SK-N-SH (cell line): ENCODE data around the gene TANK. TPM values are rescaled to one million over a fixed set of nuclear protein-coding genes. Genes with fewer than 3 reads are reported as not detected.

Experiments
- CTCF ChIA-PET: fragments of 300-600, 350-600 bp; formaldehyde crosslinking; extraction: SDS; loops from one replicate; lab custom pipeline; 2021; lab: Yijun Ruan, JAX
- POLR2A ChIA-PET: fragments of 350-600 bp; sonication (Branson Sonifier 250); formaldehyde crosslinking; extraction: SDS; loops from one replicate; lab custom pipeline; 2020; ENCODE audit warnings: antibody characterized with exemption, inconsistent platforms; lab: Yijun Ruan, JAX
- DNase-seq: peaks from one replicate; pipeline ENCODE4 v3.0.0; 2012
- H2AFZ ChIP-seq: fragments of 200-600 bp; sonication (generic); 2 replicates; pipeline ENCODE4 v1.8.1; 2016; ENCODE audit warnings: antibody characterized with exemption, mild to moderate bottlenecking, low read depth
- H3F3A ChIP-seq: fragments of 200-600 bp; sonication (generic); replicated peaks from 2 replicates; pipeline ENCODE3; 2016; ENCODE audit warnings: antibody characterized with exemption, mild to moderate bottlenecking; ENCODE audit not compliant: insufficient read depth
- H3K27ac ChIP-seq, 2 experiments: fragments of 200-500 bp in 1 of 2; fragments of 200-600 bp in 1 of 2; sonication (Bioruptor generic) in 1 of 2; sonication (generic), shearing (Covaris generic) in 1 of 2; 2 replicates each; pipeline versions ENCODE4 v1.5.1 to v1.6.1; 2014 to 2016; ENCODE audit warnings: low read depth in 2 of 2, inconsistent platforms in 1 of 2, low read length in 1 of 2, mild to moderate bottlenecking in 1 of 2, mixed read lengths in 1 of 2
- H3K27me3 ChIP-seq: fragments of 200-600 bp; sonication (generic), shearing (Covaris generic); 2 replicates; pipeline ENCODE4 v1.6.1; 2016; ENCODE audit warnings: mixed run types; ENCODE audit not compliant: insufficient read depth
- H3K36me3 ChIP-seq, 2 experiments: fragments of 200-500 bp in 1 of 2; fragments of 200-600 bp in 1 of 2; sonication (Bioruptor generic) in 1 of 2; sonication (generic) in 1 of 2; replicated peaks in 1 of 2; 2 replicates each; pipeline versions ENCODE3 to v1.5.1; 2014 to 2016; ENCODE audit warnings: low read length in 1 of 2, mild to moderate bottlenecking in 1 of 2; ENCODE audit not compliant: insufficient read depth in 2 of 2, control insufficient read depth in 1 of 2
- H3K4me1 ChIP-seq, 2 experiments: fragments of 200-500 bp in 1 of 2; fragments of 200-600 bp in 1 of 2; sonication (Bioruptor generic) in 1 of 2; sonication (generic), shearing (Covaris generic) in 1 of 2; 2 replicates each; pipeline versions ENCODE4 v1.5.1 to v1.6.1; 2014 to 2016; ENCODE audit warnings: low read depth in 1 of 2, low read length in 1 of 2, mixed run types in 1 of 2; ENCODE audit not compliant: insufficient read depth in 2 of 2, control insufficient read depth in 1 of 2
- H3K4me2 ChIP-seq: fragments of 200-600 bp; sonication (generic), shearing (Covaris generic); 2 replicates; pipeline ENCODE4 v1.6.1; 2017; ENCODE audit warnings: mixed run types
- H3K4me3 ChIP-seq, 2 experiments: fragments of 200-500 bp in 1 of 2; fragments of 200-600 bp in 1 of 2; sonication (Bioruptor generic) in 1 of 2; sonication (generic), shearing (Covaris generic) in 1 of 2; 2 replicates each; pipeline versions ENCODE4 v1.5.1 to v1.8.1; 2014 to 2016; ENCODE audit warnings: low read depth in 2 of 2, inconsistent platforms in 1 of 2, low read length in 1 of 2, mild to moderate bottlenecking in 1 of 2, mixed read lengths in 1 of 2, moderate library complexity in 1 of 2
- H3K79me2 ChIP-seq: fragments of 200-600 bp; sonication (generic); 2 replicates; pipeline ENCODE4 v1.8.1; 2017; ENCODE audit warnings: mild to moderate bottlenecking; ENCODE audit not compliant: insufficient read depth
- H3K9ac ChIP-seq: fragments of 200-600 bp; sonication (generic); 2 replicates; pipeline ENCODE4 v1.6.1; 2017; ENCODE audit warnings: mixed run types
- H3K9me2 ChIP-seq: fragments of 200-600 bp; sonication (generic); 2 replicates; pipeline ENCODE4 v1.6.1; 2017; ENCODE audit warnings: mixed run types
- H3K9me3 ChIP-seq: fragments of 200-600 bp; sonication (generic); 2 replicates; pipeline ENCODE4 v1.6.1; 2017; ENCODE audit warnings: mixed run types, mild to moderate bottlenecking, moderate library complexity
- H4K20me1 ChIP-seq: fragments of 200-600 bp; sonication (generic); 2 replicates; pipeline ENCODE4 v1.6.1; 2017; ENCODE audit warnings: mild to moderate bottlenecking, mixed run types; ENCODE audit not compliant: insufficient read depth
- CHD2 ChIP-seq: fragments of 150-350 bp; IDR thresholded peaks from 2 replicates; pipeline ENCODE4 v1.6.1; 2018; ENCODE audit warnings: low read length; ENCODE audit not compliant: partially characterized antibody
- FOSL2 ChIP-seq: IDR thresholded peaks from 2 replicates; pipeline ENCODE4 v1.4.0; 2012; ENCODE audit warnings: low read depth, mild to moderate bottlenecking, moderate library complexity, borderline replicate concordance
- FOXM1 ChIP-seq: IDR thresholded peaks from 2 replicates; pipeline ENCODE4 v1.4.0; 2012; ENCODE audit warnings: low read depth, mild to moderate bottlenecking
- IRF3 ChIP-seq: fragments of 150-350 bp; IDR thresholded peaks from 2 replicates; pipeline ENCODE4 v1.6.1; 2016; ENCODE audit warnings: mild to moderate bottlenecking, low read depth, low read length
- MAX ChIP-seq: IDR thresholded peaks from 2 replicates; pipeline ENCODE4 v1.4.0; 2012; ENCODE audit warnings: low read depth
- MXI1 ChIP-seq: IDR thresholded peaks from 2 replicates; pipeline ENCODE4 v1.6.1; 2012; ENCODE audit warnings: mild to moderate bottlenecking, low read depth, low read length, improper control_type of control experiment
- RAD21 ChIP-seq: IDR thresholded peaks from 2 replicates; pipeline ENCODE4 v1.6.1; 2012; ENCODE audit warnings: mild to moderate bottlenecking, low read length
- RFX5 ChIP-seq: IDR thresholded peaks from 2 replicates; pipeline ENCODE4 v1.6.1; 2012; ENCODE audit warnings: mild to moderate bottlenecking, improper control_type of control experiment, low read length
- RXRA ChIP-seq: IDR thresholded peaks from 2 replicates; pipeline ENCODE4 v1.4.0; 2012; ENCODE audit warnings: low read depth, mild to moderate bottlenecking, borderline replicate concordance
- SIN3A ChIP-seq: IDR thresholded peaks from 2 replicates; pipeline ENCODE4 v1.6.1; 2012; ENCODE audit warnings: low read depth, mild to moderate bottlenecking, low read length, moderate library complexity, borderline replicate concordance
- SMC3 ChIP-seq: IDR thresholded peaks from 2 replicates; pipeline ENCODE4 v1.6.1; 2012; ENCODE audit warnings: low read depth, low read length, improper control_type of control experiment
- TCF12 ChIP-seq: IDR thresholded peaks from 2 replicates; pipeline ENCODE4 v1.4.0; 2012
- TEAD4 ChIP-seq: IDR thresholded peaks from 2 replicates; pipeline ENCODE4 v1.4.0; 2012; ENCODE audit warnings: mild to moderate bottlenecking, borderline replicate concordance; ENCODE audit not compliant: insufficient read depth
- USF1 ChIP-seq: IDR thresholded peaks from 2 replicates; pipeline ENCODE4 v1.4.0; 2012; ENCODE audit warnings: low read depth, borderline replicate concordance
- YY1 ChIP-seq: IDR thresholded peaks from 2 replicates; pipeline ENCODE4 v1.4.0; 2012; ENCODE audit warnings: low read depth, mild to moderate bottlenecking
- ZBTB33 ChIP-seq: IDR thresholded peaks from 2 replicates; pipeline ENCODE4 v1.4.0; 2012; ENCODE audit warnings: low read depth, borderline replicate concordance
- WGBS: methylation state at CpG from one replicate; pipeline ENCODE4 v1.1.6; 2017; ENCODE audit warnings: low lambda C conversion rate; 5-methylcytosine and 5-hydroxymethylcytosine counted together
- polyA plus RNA-seq, 3 experiments: library from polyadenylated mRNA; depleted of rRNA; stranded (reverse); fragments of >200 nt; gene quantifications; 2 replicates each; pipeline ENCODE4 v1.2.3, GENCODE V29; 2012

TANK gene
- polyA plus RNA-seq, 1 of the 3 experiments (the other 2 are of a cell fraction): 25.7 TPM

GRCh38 chr2:161116509-161116908 lies 43.7 kb upstream of the TANK start:
- Histone ChIP-seq H3K9me3 (no peaks in the 10 kb centered on the region), H3K36me3 (no peaks in the 10 kb centered on the region), H3K27me3 (no peaks in the 10 kb centered on the region), H3F3A (no peaks in the 10 kb centered on the region), H3K9ac (no peak overlapping the region), H3K4me2 (no peak overlapping the region), H2AFZ (no peak overlapping the region), H3K27ac (no peak overlapping the region), H3K79me2 (no peaks in the 10 kb centered on the region), H3K4me1 (no peaks in the 10 kb centered on the region), H3K4me3 (no peak overlapping the region), H4K20me1 (no peaks in the 10 kb centered on the region), H3K9me2 (no peaks in the 10 kb centered on the region)
- WGBS: 79% methylated on average over 5 of the region's 5 CpGs
- DNase-seq: no peak
- ChIA-PET CTCF (interaction anchor here (1.9 kb wide), 1 partner anchor 53 kb away, joined by 8 read pairs; no protein-coding TSS in a partner anchor), POLR2A (no interaction called here)
- TF ChIP-seq SIN3A (no peak), FOSL2 (no peak), MAX (no peak)

- CTCF ChIA-PET: interaction anchor here (1.1 kb wide), 1 partner anchor 13 kb away, joined by 3 read pairs; no protein-coding TSS in a partner anchor
- H4K20me1 ChIP-seq: no peaks in the 10 kb centered on the region
These were observed 42.7 kb upstream of the TANK start for GRCh38 chr2:161117506-161117905.

GRCh38 chr2:161118722-161119121 lies 41.5 kb upstream of the TANK start:
- H3K9me2 ChIP-seq: no peaks in the 10 kb centered on the region
- DNase-seq: no peak
- peaks cover 12% of the 10 kb centered on the region for H3F3A ChIP-seq
- H3K36me3 ChIP-seq: no peaks in the 10 kb centered on the region
- no peak overlapping the region for H2AFZ ChIP-seq
- ChIA-PET POLR2A (no interaction called here), CTCF (interaction anchor here (1.0 to 1.2 kb wide), 2 partner anchors 55 to 105 kb away, joined by 3 to 4 read pairs; no protein-coding TSS in a partner anchor)
- H3K4me3 ChIP-seq: no peak overlapping the region
- no peak overlapping the region for H3K27ac ChIP-seq
- H3K9ac ChIP-seq: no peak overlapping the region
- no peaks in the 10 kb centered on the region for H4K20me1 ChIP-seq
- no peaks in the 10 kb centered on the region for H3K27me3 ChIP-seq
- H3K9me3 ChIP-seq: no peaks in the 10 kb centered on the region
- H3K4me2 ChIP-seq: no peak overlapping the region
- H3K4me1 ChIP-seq: peaks cover 0 to 15% of the 10 kb centered on the region in 2 experiments; a peak in 1 of 4 replicates
- no peaks in the 10 kb centered on the region for H3K79me2 ChIP-seq
- TF ChIP-seq ZBTB33: no peak
- TF ChIP-seq TCF12: no peak
- TF ChIP-seq FOXM1: no peak
- TF ChIP-seq YY1: no peak
- TF ChIP-seq RFX5: no peak
- TF ChIP-seq RXRA: no peak
- no peak for TF ChIP-seq MAX
- no peak for TF ChIP-seq RAD21
- TF ChIP-seq FOSL2: no peak
- no peak for TF ChIP-seq CHD2
- no peak for TF ChIP-seq IRF3
- no peak for TF ChIP-seq USF1

More at GRCh38 chr2:161117506-161117905, 42.7 kb upstream of the TANK start:
- 85% methylated on average over 2 of the region's 2 CpGs for WGBS
- no peaks in the 10 kb centered on the region for H3K9me3 ChIP-seq
- no peaks in the 10 kb centered on the region for H3K79me2 ChIP-seq
- H3K9ac ChIP-seq: no peak overlapping the region
- H3K27me3 ChIP-seq: no peaks in the 10 kb centered on the region
- no peak overlapping the region for H3K4me3 ChIP-seq
- no peaks in the 10 kb centered on the region for H3F3A ChIP-seq
- TF ChIP-seq CHD2 (no peak), SMC3 (no peak), MXI1 (no peak), USF1 (no peak), FOXM1 (no peak), TEAD4 (no peak)
- TF ChIP-seq, all 33 proteins: peak for 0
- Histone ChIP-seq H3K27ac (no peak overlapping the region), H3K4me1 (peaks cover 0 to 6% of the 10 kb centered on the region in 2 experiments; a peak in 1 of 4 replicates), H3K4me2 (no peak overlapping the region), H2AFZ (no peak overlapping the region), H3K9me2 (no peaks in the 10 kb centered on the region), H3K36me3 (no peaks in the 10 kb centered on the region)
- no peak for DNase-seq
- POLR2A ChIA-PET: no interaction called here
